ENCODE data around the gene BANF1. TPM values are rescaled to one million over a fixed set of nuclear protein-coding genes. Genes with fewer than 3 reads are reported as not detected.

The BANF1 gene
- total RNA-seq, 1 experiment from 2014 or later = 300 TPM

DNA sequence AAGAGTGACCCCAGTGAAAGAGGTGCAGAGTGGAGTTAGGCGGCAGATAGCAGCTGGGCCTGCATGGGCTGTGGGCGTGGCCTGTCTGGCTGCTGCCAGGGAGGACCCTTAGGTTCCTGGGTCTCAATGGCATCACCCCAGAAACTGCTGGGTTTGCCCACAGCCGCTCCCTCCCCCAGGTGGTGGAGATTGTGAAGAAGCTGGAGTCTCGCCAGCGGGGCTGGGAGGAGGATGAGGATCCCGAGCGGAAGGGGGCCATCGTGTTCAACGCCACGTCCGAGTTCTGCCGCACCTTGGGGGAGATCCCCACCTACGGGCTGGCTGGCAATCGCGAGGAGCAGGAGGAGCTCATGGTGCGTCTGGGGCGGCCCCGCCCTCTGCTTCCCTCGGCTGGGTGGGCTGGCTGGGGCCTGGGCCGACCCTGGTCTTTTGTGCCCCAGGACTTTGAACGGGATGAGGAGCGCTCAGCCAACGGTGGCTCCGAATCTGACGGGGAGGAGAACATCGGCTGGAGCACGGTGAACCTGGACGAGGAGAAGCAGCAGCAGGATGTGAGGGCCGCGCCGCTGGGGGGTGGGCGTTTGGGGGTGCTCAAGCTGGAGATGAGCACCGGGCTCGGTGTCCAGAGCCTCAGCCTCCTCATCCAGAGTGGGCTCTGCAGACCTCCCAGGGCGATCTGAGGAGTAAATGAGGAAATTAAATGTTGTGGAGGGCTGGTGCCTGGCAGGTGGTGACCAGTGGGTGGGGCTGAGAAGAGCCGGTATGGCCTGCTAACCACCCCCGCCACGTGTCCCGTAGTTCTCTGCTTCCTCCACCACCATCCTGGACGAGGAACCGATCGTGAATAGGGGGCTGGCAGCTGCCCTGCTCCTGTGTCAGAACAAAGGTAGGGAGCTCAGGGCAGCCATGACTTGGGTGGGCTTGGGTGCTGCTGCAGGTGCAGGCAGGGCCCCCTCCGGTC is 25.8 kb upstream of the BANF1 start:
- POLR2A ChIA-PET = no interaction called here

DNA sequence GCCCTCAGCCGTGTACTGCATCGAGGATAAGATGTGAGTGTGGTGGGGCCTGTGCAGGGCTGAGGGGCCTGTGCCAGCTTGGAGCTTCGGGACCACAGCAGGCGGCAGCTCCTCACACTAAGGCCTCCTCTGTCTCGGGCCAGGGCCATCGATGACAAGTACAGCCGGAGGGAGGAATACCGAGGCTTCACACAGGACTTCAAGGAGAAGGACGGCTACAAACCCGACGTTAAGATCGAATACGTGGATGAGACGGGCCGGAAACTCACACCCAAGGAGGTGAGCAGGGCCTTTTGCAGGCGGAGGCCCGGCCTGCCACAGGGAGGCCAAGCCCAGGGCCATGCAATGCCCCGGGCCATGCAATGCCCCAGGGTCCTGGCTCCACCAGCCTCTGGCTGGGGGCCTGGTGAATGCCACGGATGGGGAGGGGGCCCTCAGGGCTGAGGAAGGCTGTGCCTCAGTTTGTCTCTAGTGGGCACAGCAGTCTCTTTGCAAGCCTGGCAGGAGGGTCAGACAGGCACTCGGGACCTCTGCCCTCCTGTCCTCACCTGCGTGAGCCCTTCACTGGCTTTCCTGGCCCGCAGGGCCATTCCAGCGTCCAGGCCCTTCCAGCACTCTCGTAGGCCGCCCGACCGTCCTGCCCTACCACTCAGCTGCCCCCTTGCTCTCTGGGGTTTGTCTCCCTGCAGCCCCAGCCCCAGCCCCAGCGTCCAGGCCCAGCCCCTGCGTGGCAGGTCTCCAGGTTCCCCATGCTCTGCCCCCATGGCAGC is 24.5 kb upstream of the BANF1 start:
- DNase-seq = no peak

More for the DNA sequence above, 25.8 kb upstream of the BANF1 start:
- Mint-ChIP-seq H3K9me3 (ENCODE audit: unreplicated experiment) (no peaks in the 10 kb centered on the region), H3K36me3 (ENCODE audit: insufficient read depth, unreplicated experiment) (peaks cover 76% of the 10 kb centered on the region), H3K27ac (ENCODE audit: unreplicated experiment) (peak overlapping the region; percentile 43), H3K27me3 (ENCODE audit: insufficient read depth, unreplicated experiment) (no peaks in the 10 kb centered on the region), H3K4me1 (ENCODE audit: low read depth, unreplicated experiment) (no peaks in the 10 kb centered on the region), H3K4me3 (ENCODE audit: unreplicated experiment) (no peak overlapping the region)
- Histone ChIP-seq H3K36me3 (ENCODE audit: control insufficient read depth, insufficient read depth, low read length) (no peaks in the 10 kb centered on the region), H3K27me3 (replicated peaks; ENCODE audit: control insufficient read depth, insufficient read depth, low read length) (no peaks in the 10 kb centered on the region), H3K9me3 (no peaks in the 10 kb centered on the region), H3K4me1 (no peaks in the 10 kb centered on the region), H3K4me3 (ENCODE audit: low read depth, low read length) (no peak overlapping the region)
- DNase-seq = no peak
- CTCF ChIA-PET = interaction anchor here (0.6 kb wide), 1 partner anchor 88 kb away, joined by 6 read pairs; the partner anchor contains the start of gene FIBP
- TF ChIP-seq, protein P1, sequence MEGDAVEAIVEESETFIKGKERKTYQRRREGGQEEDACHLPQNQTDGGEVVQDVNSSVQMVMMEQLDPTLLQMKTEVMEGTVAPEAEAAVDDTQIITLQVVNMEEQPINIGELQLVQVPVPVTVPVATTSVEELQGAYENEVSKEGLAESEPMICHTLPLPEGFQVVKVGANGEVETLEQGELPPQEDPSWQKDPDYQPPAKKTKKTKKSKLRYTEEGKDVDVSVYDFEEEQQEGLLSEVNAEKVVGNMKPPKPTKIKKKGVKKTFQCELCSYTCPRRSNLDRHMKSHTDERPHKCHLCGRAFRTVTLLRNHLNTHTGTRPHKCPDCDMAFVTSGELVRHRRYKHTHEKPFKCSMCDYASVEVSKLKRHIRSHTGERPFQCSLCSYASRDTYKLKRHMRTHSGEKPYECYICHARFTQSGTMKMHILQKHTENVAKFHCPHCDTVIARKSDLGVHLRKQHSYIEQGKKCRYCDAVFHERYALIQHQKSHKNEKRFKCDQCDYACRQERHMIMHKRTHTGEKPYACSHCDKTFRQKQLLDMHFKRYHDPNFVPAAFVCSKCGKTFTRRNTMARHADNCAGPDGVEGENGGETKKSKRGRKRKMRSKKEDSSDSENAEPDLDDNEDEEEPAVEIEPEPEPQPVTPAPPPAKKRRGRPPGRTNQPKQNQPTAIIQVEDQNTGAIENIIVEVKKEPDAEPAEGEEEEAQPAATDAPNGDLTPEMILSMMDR (IDR thresholded peaks at IDR 0.05; ENCODE audit: insufficient read depth in 1 of 2, low read depth in 1 of 2, low read length in 1 of 2, severe bottlenecking in 1 of 2, unreplicated experiment in 1 of 2) = no peak
- intact Hi-C loops (cut with micrococcal nuclease; ENCODE audit: unreplicated experiment) = no loop called here
- BruUV-seq (replicated peaks) = no TSS peak

More for the DNA sequence above, 24.5 kb upstream of the BANF1 start:
- H3K4me1 ChIP-seq = no peaks in the 10 kb centered on the region
- no peaks in the 10 kb centered on the region for H3K9me3 ChIP-seq
- H3K27ac Mint-ChIP-seq (ENCODE audit: unreplicated experiment) = no peak overlapping the region
- H3K27me3 ChIP-seq (replicated peaks; ENCODE audit: control insufficient read depth, insufficient read depth, low read length) = no peaks in the 10 kb centered on the region
- intact Hi-C loops (cut with micrococcal nuclease; ENCODE audit: unreplicated experiment) = no loop called here
- POLR2A ChIA-PET = no interaction called here
- no peaks in the 10 kb centered on the region for H3K27me3 Mint-ChIP-seq (ENCODE audit: insufficient read depth, unreplicated experiment)
- CTCF ChIA-PET = no interaction called here
- H3K36me3 Mint-ChIP-seq (ENCODE audit: insufficient read depth, unreplicated experiment) = peaks cover 67% of the 10 kb centered on the region
- H3K4me3 ChIP-seq (ENCODE audit: low read depth, low read length) = no peak overlapping the region
- BruUV-seq (replicated peaks) = no TSS peak
- no peaks in the 10 kb centered on the region for H3K36me3 ChIP-seq (ENCODE audit: control insufficient read depth, insufficient read depth, low read length)
- no peaks in the 10 kb centered on the region for H3K4me1 Mint-ChIP-seq (ENCODE audit: low read depth, unreplicated experiment)
- TF ChIP-seq, protein P1 (IDR thresholded peaks at IDR 0.05; ENCODE audit: insufficient read depth in 1 of 2, low read depth in 1 of 2, low read length in 1 of 2, severe bottlenecking in 1 of 2, unreplicated experiment in 1 of 2) = no peak
- H3K4me3 Mint-ChIP-seq (ENCODE audit: unreplicated experiment) = no peak overlapping the region
- H3K9me3 Mint-ChIP-seq (ENCODE audit: unreplicated experiment) = no peaks in the 10 kb centered on the region
